SK-N-SH treated with all-trans-retinoic acid at 6 μM for 48 hours (cell line): ENCODE measurements around the gene LPAR3.

Source experiments
- ATAC-seq: fragments of 200-7000 bp; cut with Tn5 transposase; 3 replicates; pipeline ENCODE4 v1.9.1; 2020; ENCODE audit warnings: mild to moderate bottlenecking, moderate library complexity
- ARNTL ChIP-seq: fragments of 450-650 bp; formaldehyde crosslinking; IDR thresholded peaks from 2 replicates; pipeline ENCODE4 v1.5.0; 2020; ENCODE audit warnings: low read depth, mild to moderate bottlenecking, moderate library complexity, borderline replicate concordance
- CREB5 ChIP-seq: fragments of 250-450 bp; sonication (Bioruptor Pico); IDR thresholded peaks from 2 replicates; pipeline ENCODE4 v1.5.1; 2020; ENCODE audit warnings: low read depth, mild to moderate bottlenecking, moderate library complexity
- CSDC2 ChIP-seq: fragments of 250-450 bp; sonication (Bioruptor Pico); IDR thresholded peaks from 2 replicates; pipeline ENCODE4 v1.5.0; 2020; ENCODE audit warnings: mild to moderate bottlenecking, moderate library complexity
- CSRNP3 ChIP-seq: fragments of 250-450 bp; sonication (Bioruptor Pico); IDR thresholded peaks from 2 replicates; pipeline ENCODE4 v1.5.1; 2021; ENCODE audit warnings: mild to moderate bottlenecking, moderate library complexity
- ESRRG ChIP-seq: fragments of 250-450 bp; sonication (Bioruptor Pico); IDR thresholded peaks from 2 replicates; pipeline ENCODE4 v1.6.1; 2021; ENCODE audit warnings: mild to moderate bottlenecking
- GLIS3 ChIP-seq: fragments of 250-450 bp; sonication (Bioruptor Pico); IDR thresholded peaks from 2 replicates; pipeline ENCODE4 v1.5.0; 2020; ENCODE audit warnings: mild to moderate bottlenecking, moderate library complexity
- OSR1 ChIP-seq: fragments of 250-450 bp; sonication (Bioruptor Pico); IDR thresholded peaks from 2 replicates; pipeline ENCODE4 v1.8.0; 2022; ENCODE audit warnings: moderate library complexity, mild to moderate bottlenecking, inconsistent platforms
- PATZ1 ChIP-seq: fragments of 250-450 bp; sonication (Bioruptor Pico); IDR thresholded peaks from 2 replicates; pipeline ENCODE4 v1.8.0; 2020; ENCODE audit warnings: mild to moderate bottlenecking, moderate library complexity, borderline replicate concordance
- POU6F1 ChIP-seq: fragments of 250-450 bp; sonication (Bioruptor Pico); IDR thresholded peaks from 2 replicates; pipeline ENCODE4 v1.8.0; 2021; ENCODE audit warnings: low read depth, mild to moderate bottlenecking, moderate library complexity, borderline replicate concordance
- PPARA ChIP-seq: fragments of 250-450 bp; sonication (Bioruptor Pico); IDR thresholded peaks from 2 replicates; pipeline ENCODE4 v1.5.0; 2020; ENCODE audit warnings: mild to moderate bottlenecking, borderline replicate concordance
- SNAI2 ChIP-seq: fragments of 250-450 bp; sonication (Bioruptor Pico); IDR thresholded peaks from 2 replicates; pipeline ENCODE4 v1.5.0; 2020; ENCODE audit warnings: mild to moderate bottlenecking, moderate library complexity
- TCF4 ChIP-seq: fragments of 250-450 bp; sonication (Bioruptor Pico); IDR thresholded peaks from 2 replicates; pipeline ENCODE4 v1.8.0; 2021; ENCODE audit warnings: mild to moderate bottlenecking, moderate library complexity, borderline replicate concordance
- TOX ChIP-seq: fragments of 250-450 bp; sonication (Bioruptor Pico); IDR thresholded peaks from 2 replicates; pipeline ENCODE4 v1.8.0; 2021; ENCODE audit warnings: mild to moderate bottlenecking, moderate library complexity, borderline replicate concordance
- ZC3H10 ChIP-seq: fragments of 250-450 bp; sonication (Bioruptor Pico); IDR thresholded peaks from 2 replicates; pipeline ENCODE4 v1.5.1; 2021; ENCODE audit warnings: mild to moderate bottlenecking, moderate library complexity
- ZFP30 ChIP-seq: fragments of 450-650 bp; formaldehyde crosslinking; IDR thresholded peaks from 2 replicates; pipeline ENCODE4 v1.5.0; 2022; ENCODE audit warnings: mild to moderate bottlenecking, moderate library complexity
- ZNF70 ChIP-seq: fragments of 450-650 bp; formaldehyde crosslinking; IDR thresholded peaks from 2 replicates; pipeline ENCODE4 v1.5.0; 2020; ENCODE audit warnings: mild to moderate bottlenecking, moderate library complexity
- ZNF8 ChIP-seq: fragments of 450-650 bp; formaldehyde crosslinking; IDR thresholded peaks from 2 replicates; pipeline ENCODE4 v1.5.0; 2020; ENCODE audit warnings: mild to moderate bottlenecking, moderate library complexity

LPAR3 gene

GRCh38 chr1:84773195-84773594, 119.8 kb downstream of the LPAR3 start:
- TF ChIP-seq POU6F1 (CRISPR knock-in tag) (no peak), ZC3H10 (no peak), ZNF70 (CRISPR knock-in tag) (no peak), ESRRG (CRISPR knock-in tag) (no peak)
- no peak for ATAC-seq

GRCh38 chr1:84772428-84772943, 120.5 kb downstream of the LPAR3 start:
- TF ChIP-seq PATZ1 (CRISPR knock-in tag) (no peak), POU6F1 (CRISPR knock-in tag) (no peak), ZFP30 (CRISPR knock-in tag) (no peak), ZNF70 (CRISPR knock-in tag) (no peak), TOX (CRISPR knock-in tag) (no peak), ESRRG (CRISPR knock-in tag) (no peak), ARNTL (CRISPR knock-in tag) (no peak), SNAI2 (CRISPR knock-in tag) (no peak), CREB5 (no peak), ZNF8 (CRISPR knock-in tag) (no peak), TCF4 (CRISPR knock-in tag) (no peak)
- ATAC-seq = peak; percentile 97

- no peak for TF ChIP-seq ARNTL (CRISPR knock-in tag)
- TF ChIP-seq POU6F1 (CRISPR knock-in tag) = no peak
- no peak for TF ChIP-seq ZNF70 (CRISPR knock-in tag)
- TF ChIP-seq CSDC2 = no peak
- no peak for TF ChIP-seq CSRNP3 (CRISPR knock-in tag)
- no peak for TF ChIP-seq PATZ1 (CRISPR knock-in tag)
- TF ChIP-seq ZC3H10 = no peak
- no peak for TF ChIP-seq PPARA (CRISPR knock-in tag)
- TF ChIP-seq GLIS3 (CRISPR knock-in tag) = no peak
- TF ChIP-seq ZFP30 (CRISPR knock-in tag) = no peak
- TF ChIP-seq OSR1 (CRISPR knock-in tag) = no peak
- ATAC-seq = peak; percentile 48
Observed at GRCh38 chr1:84771895-84772294, 121.1 kb downstream of the LPAR3 start.
